HCT116 (cell line): ENCODE data around the gene SEL1L2. TPM values are rescaled to one million over a fixed set of nuclear protein-coding genes. Genes with fewer than 3 reads are reported as not detected.

Source experiments
- ATAC-seq: fragments of 200-7000 bp; cut with Tn5 transposase; 2 replicates; pipeline ENCODE4 v1.9.1; 2020; ENCODE audit warnings: mild to moderate bottlenecking, moderate library complexity
- BruUV-seq: library from RNA; stranded (reverse); fragments of 400-500 nt; replicated peaks from 2 replicates; lab custom pipeline; 2021; lab: Mats Ljungman, UMichigan
- CTCF ChIA-PET: fragments of 300-600 bp; sonication (Branson Sonifier 250); formaldehyde crosslinking; loops from one replicate; lab custom pipeline; 2021; ENCODE audit warnings: antibody characterized with exemption; lab: Charles Lee
- POLR2A ChIA-PET: fragments of 300-600, 350-600 bp; sonication (Branson Sonifier 250); formaldehyde crosslinking; loops from one replicate; lab custom pipeline; 2021; ENCODE audit warnings: antibody characterized with exemption; lab: Charles Lee
- RAD21 ChIA-PET, 2 experiments: fragments of 300-600 bp; sonication (Branson Sonifier 250); formaldehyde crosslinking; loops; one replicate each; lab custom pipeline; 2023; ENCODE audit warnings: low total read pairs in 2 of 2; ENCODE audit not compliant: uncharacterized antibody in 2 of 2, unreplicated experiment in 2 of 2, low non-redundant PET in 1 of 2; lab: Charles Lee
- DNase-seq: peaks from one replicate; pipeline ENCODE4 v3.0.0-alpha.2; 2010; ENCODE audit warnings: low read depth, low spot score
- H2AFZ ChIP-seq: fragments of 200-600 bp; shearing (Covaris generic), sonication (generic); 2 replicates; pipeline ENCODE4 v1.6.1; 2017; ENCODE audit warnings: low read depth, mixed run types, mixed read lengths, antibody characterized with exemption, low read length; ENCODE audit not compliant: poor library complexity, severe bottlenecking
- H3K27ac ChIP-seq: 2 replicates; pipeline ENCODE4 v1.5.1; 2012; ENCODE audit warnings: low read depth, low read length
- H3K27me3 ChIP-seq: fragments of 200-600 bp; sonication (generic); 2 replicates; pipeline ENCODE4 v1.6.1; 2016; ENCODE audit warnings: mixed run types, low read length, mixed read lengths; ENCODE audit not compliant: insufficient read depth
- H3K36me3 ChIP-seq, 2 experiments: fragments of 200-500 bp in 1 of 2; fragments of 200-600 bp in 1 of 2; sonication (Bioruptor generic) in 1 of 2; sonication (generic) in 1 of 2; 2 replicates each; pipeline versions ENCODE4 v1.5.1 to v1.6.1; 2014 to 2016; ENCODE audit warnings: low read length in 2 of 2, inconsistent platforms in 1 of 2, mixed read lengths in 1 of 2, mixed run types in 1 of 2; ENCODE audit not compliant: insufficient read depth in 2 of 2, control insufficient read depth in 1 of 2
- H3K4me1 ChIP-seq, 2 experiments: fragments of 200-600 bp in 1 of 2; sonication (generic) in 1 of 2; 2 replicates each; pipeline versions ENCODE4 v1.5.1 to v1.6.1; 2012 to 2017; ENCODE audit warnings: low read length in 2 of 2, inconsistent platforms in 1 of 2, mild to moderate bottlenecking in 1 of 2, mixed read lengths in 1 of 2, mixed run types in 1 of 2, moderate library complexity in 1 of 2; ENCODE audit not compliant: insufficient read depth in 2 of 2, control insufficient read depth in 1 of 2
- H3K4me2 ChIP-seq: fragments of 200-600 bp; sonication (generic); 2 replicates; pipeline ENCODE4 v1.6.1; 2017; ENCODE audit warnings: mixed run types, low read length, mixed read lengths
- H3K4me3 ChIP-seq, 2 experiments: fragments of 200-600 bp in 1 of 2; sonication (generic) in 1 of 2; replicated peaks in 1 of 2; 2 replicates each; pipeline ENCODE4 v1.5.1; 2011 to 2016; ENCODE audit warnings: low read length in 2 of 2, control low read depth in 1 of 2, low read depth in 1 of 2, mild to moderate bottlenecking in 1 of 2, mixed read lengths in 1 of 2, mixed run types in 1 of 2
- H3K79me2 ChIP-seq: fragments of 200-600 bp; sonication (generic); 2 replicates; pipeline ENCODE4 v1.6.1; 2017; ENCODE audit warnings: mild to moderate bottlenecking, mixed run types, low read length, moderate library complexity, mixed read lengths; ENCODE audit not compliant: insufficient read depth
- H3K9ac ChIP-seq: fragments of 200-600 bp; sonication (generic); 2 replicates; pipeline ENCODE4 v1.6.1; 2016; ENCODE audit warnings: low read length, mixed read lengths
- H3K9me2 ChIP-seq: fragments of 200-600 bp; sonication (generic), shearing (Covaris generic); 2 replicates; pipeline ENCODE4 v1.6.1; 2017; ENCODE audit warnings: mixed run types, mild to moderate bottlenecking, moderate library complexity; ENCODE audit not compliant: insufficient read depth
- H3K9me3 ChIP-seq, 2 experiments: fragments of 200-500 bp in 1 of 2; fragments of 200-600 bp in 1 of 2; sonication (Bioruptor generic) in 1 of 2; sonication (generic) in 1 of 2; 2 replicates each; pipeline ENCODE4 v1.6.1; 2014 to 2017; ENCODE audit warnings: low read length in 2 of 2, mixed read lengths in 2 of 2, inconsistent platforms in 1 of 2, low read depth in 1 of 2, mild to moderate bottlenecking in 1 of 2, mixed run types in 1 of 2, moderate library complexity in 1 of 2; ENCODE audit not compliant: control insufficient read depth in 1 of 2, insufficient read depth in 1 of 2
- H4K20me1 ChIP-seq: fragments of 200-600 bp; sonication (generic), shearing (Covaris generic); 2 replicates; pipeline ENCODE4 v1.6.1; 2017; ENCODE audit warnings: mixed run types, mild to moderate bottlenecking, moderate library complexity; ENCODE audit not compliant: insufficient read depth
- EGR1 ChIP-seq: IDR thresholded peaks from 2 replicates; pipeline ENCODE4 v1.6.1; 2012; ENCODE audit warnings: low read depth
- EZH2 ChIP-seq: fragments of 200-600 bp; sonication (generic); IDR thresholded peaks from 2 replicates; pipeline ENCODE4 v1.6.1; 2017; ENCODE audit warnings: antibody characterized with exemption, mixed run types
- EZH2phosphoT487 ChIP-seq: fragments of 200-600 bp; IDR thresholded peaks from 2 replicates; pipeline ENCODE4 v1.6.1; 2018; ENCODE audit warnings: antibody characterized with exemption, borderline replicate concordance
- POLR2AphosphoS5 ChIP-seq: IDR thresholded peaks from 2 replicates; pipeline ENCODE4 v1.6.1; 2011; ENCODE audit warnings: mild to moderate bottlenecking, low read depth, low read length, moderate library complexity
- ZFX ChIP-seq: fragments of 450-650 bp; IDR thresholded peaks from 2 replicates; pipeline ENCODE4 v1.6.1; 2017
- intact Hi-C: fragments of 100-400 bp; cut with micrococcal nuclease; formaldehyde crosslinking; loops from 2 replicates; pipeline ENCODE4 v1.10.0; 2022
- total RNA-seq: library from RNA; stranded (reverse); gene quantifications from one replicate; pipeline ENCODE4 v1.2.1, GENCODE V29; 2021; ENCODE audit not compliant: unreplicated experiment
- TF ChIP-seq, protein P1 (sequence below): IDR thresholded peaks from 2 replicates; pipeline ENCODE4 v1.6.1; 2012
- TF ChIP-seq, protein P2 (sequence below): IDR thresholded peaks from 2 replicates; pipeline ENCODE4 v1.6.1; 2012; ENCODE audit warnings: low read depth

SEL1L2 gene
- total RNA-seq, 1 experiment from 2014 or later: not detected

DNA sequence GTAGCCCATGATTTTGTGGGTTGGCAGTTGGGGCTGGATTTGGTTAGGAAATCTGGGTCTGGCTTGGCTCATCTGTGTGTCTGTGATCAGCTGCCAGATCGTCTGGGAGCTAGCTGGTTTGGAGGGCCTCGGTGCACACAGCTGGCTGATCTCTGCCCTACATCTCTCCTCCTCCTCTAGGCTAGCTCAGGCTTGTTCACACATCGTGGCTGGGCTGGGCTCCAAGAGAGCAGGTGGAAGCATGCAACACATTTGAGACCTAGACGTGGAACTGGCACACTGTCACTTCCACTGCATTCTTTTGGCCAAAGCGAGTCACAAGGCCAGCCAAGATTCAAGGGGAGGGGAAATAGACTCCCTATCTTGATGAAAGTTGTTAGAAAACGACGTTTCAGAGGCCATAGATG lies 189.7 kb downstream of the SEL1L2 start:
- ATAC-seq (peak; percentile 72), DNase-seq (no peak)
- no peak overlapping the region for H3K4me3 ChIP-seq
- H3K4me2 ChIP-seq: no peak overlapping the region
- no peak overlapping the region for H2AFZ ChIP-seq
- peak overlapping the region; percentile 16; the same call in 1 of the 2 replicates for H3K27ac ChIP-seq
- CTCF ChIA-PET: interaction anchor here (0.7 to 1.1 kb wide), 2 partner anchors 13 to 18 kb away, joined by 3 read pairs; no protein-coding TSS in a partner anchor
- RAD21 ChIA-PET: no interaction called here
- no peaks in the 10 kb centered on the region for H3K27me3 ChIP-seq
- BruUV-seq: no TSS peak
- no peak overlapping the region for H3K9ac ChIP-seq
- H3K79me2 ChIP-seq: peaks cover 5% of the 10 kb centered on the region; the same call in 1 of the 2 replicates
- H3K36me3 ChIP-seq: peaks cover 53 to 59% of the 10 kb centered on the region in 2 experiments
- 0 out of 4 replicates have a peak, but pooled peaks cover 0 to 4% of the 10 kb centered on the region in 2 experiments for H3K4me1 ChIP-seq
- H3K9me2 ChIP-seq: no peaks in the 10 kb centered on the region
- intact Hi-C loops: no loop called here
- POLR2A ChIA-PET: no interaction called here
- TF ChIP-seq, protein P1, sequence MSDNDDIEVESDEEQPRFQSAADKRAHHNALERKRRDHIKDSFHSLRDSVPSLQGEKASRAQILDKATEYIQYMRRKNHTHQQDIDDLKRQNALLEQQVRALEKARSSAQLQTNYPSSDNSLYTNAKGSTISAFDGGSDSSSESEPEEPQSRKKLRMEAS: no peak
- TF ChIP-seq ZFX (no peak), EZH2 (no peak), EZH2phosphoT487 (no peak), POLR2AphosphoS5 (no peak), EGR1 (no peak)
- TF ChIP-seq, protein P2, sequence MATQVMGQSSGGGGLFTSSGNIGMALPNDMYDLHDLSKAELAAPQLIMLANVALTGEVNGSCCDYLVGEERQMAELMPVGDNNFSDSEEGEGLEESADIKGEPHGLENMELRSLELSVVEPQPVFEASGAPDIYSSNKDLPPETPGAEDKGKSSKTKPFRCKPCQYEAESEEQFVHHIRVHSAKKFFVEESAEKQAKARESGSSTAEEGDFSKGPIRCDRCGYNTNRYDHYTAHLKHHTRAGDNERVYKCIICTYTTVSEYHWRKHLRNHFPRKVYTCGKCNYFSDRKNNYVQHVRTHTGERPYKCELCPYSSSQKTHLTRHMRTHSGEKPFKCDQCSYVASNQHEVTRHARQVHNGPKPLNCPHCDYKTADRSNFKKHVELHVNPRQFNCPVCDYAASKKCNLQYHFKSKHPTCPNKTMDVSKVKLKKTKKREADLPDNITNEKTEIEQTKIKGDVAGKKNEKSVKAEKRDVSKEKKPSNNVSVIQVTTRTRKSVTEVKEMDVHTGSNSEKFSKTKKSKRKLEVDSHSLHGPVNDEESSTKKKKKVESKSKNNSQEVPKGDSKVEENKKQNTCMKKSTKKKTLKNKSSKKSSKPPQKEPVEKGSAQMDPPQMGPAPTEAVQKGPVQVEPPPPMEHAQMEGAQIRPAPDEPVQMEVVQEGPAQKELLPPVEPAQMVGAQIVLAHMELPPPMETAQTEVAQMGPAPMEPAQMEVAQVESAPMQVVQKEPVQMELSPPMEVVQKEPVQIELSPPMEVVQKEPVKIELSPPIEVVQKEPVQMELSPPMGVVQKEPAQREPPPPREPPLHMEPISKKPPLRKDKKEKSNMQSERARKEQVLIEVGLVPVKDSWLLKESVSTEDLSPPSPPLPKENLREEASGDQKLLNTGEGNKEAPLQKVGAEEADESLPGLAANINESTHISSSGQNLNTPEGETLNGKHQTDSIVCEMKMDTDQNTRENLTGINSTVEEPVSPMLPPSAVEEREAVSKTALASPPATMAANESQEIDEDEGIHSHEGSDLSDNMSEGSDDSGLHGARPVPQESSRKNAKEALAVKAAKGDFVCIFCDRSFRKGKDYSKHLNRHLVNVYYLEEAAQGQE: no peak
- H3K9me3 ChIP-seq: no peaks in the 10 kb centered on the region
- H4K20me1 ChIP-seq: peaks cover 6% of the 10 kb centered on the region; the same call in 1 of the 2 replicates
